GM18868 (cell line): ENCODE measurements around the gene FGB.

Experiments used
- ATAC-seq: cut with Tn5 transposase; IDR thresholded peaks from one replicate; pipeline ENCODE4 v1.9.1; 2021; ENCODE audit warnings: mild to moderate bottlenecking, moderate library complexity; ENCODE audit not compliant: unreplicated experiment

Gene FGB

DNA sequence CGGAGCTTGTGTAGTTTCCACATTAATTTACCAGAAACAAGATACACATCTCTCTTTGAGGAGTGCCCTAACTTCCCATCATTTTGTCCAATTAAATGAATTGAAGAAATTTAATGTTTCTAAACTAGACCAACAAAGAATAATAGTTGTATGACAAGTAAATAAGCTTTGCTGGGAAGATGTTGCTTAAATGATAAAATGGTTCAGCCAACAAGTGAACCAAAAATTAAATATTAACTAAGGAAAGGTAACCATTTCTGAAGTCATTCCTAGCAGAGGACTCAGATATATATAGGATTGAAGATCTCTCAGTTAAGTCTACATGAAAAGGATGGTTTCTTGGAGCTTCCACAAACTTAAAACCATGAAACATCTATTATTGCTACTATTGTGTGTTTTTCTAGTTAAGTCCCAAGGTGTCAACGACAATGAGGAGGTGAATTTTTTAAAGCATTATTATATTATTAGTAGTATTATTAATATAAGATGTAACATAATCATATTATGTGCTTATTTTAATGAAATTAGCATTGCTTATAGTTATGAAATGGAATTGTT, at the start of gene FGB:
Gene FGB (plus strand): TSS at position 315 of the 558 bp plus-strand sequence. CDS start 8 bp downstream, at position 323.
- no peak for ATAC-seq

DNA sequence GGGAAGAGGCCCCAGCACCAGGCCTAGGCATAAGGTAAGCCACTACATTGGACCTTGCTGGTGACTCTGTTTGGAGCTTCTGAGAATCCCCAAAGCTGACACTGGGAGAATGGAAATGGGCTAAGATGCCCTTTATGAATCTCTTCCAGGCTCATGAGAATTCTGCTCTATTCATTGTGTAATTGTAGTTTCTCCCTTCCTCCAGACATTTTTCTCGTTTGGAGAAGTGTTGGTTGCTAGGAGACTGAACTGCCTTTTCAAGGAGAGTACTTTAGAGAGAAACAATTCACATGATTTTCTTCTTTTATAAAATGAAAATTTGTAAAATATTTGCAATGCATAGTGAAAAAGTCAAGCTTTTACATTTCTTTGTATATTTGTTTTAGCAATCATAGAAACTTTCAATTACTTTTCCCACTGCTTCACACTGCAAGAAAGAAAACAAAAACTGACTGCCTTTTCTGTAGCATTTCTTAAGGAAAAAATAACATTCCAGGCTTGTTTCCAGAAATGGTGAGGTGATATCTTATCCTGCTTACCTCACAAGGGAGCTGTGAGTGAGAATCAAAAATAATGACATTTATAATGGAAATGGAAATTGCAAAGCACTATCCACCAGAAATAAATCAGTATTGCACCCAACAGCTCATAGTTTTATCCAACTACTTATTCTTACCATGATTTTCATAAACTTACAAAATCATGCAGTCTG, 46.3 kb upstream of the FGB start:
- no peak for ATAC-seq

DNA sequence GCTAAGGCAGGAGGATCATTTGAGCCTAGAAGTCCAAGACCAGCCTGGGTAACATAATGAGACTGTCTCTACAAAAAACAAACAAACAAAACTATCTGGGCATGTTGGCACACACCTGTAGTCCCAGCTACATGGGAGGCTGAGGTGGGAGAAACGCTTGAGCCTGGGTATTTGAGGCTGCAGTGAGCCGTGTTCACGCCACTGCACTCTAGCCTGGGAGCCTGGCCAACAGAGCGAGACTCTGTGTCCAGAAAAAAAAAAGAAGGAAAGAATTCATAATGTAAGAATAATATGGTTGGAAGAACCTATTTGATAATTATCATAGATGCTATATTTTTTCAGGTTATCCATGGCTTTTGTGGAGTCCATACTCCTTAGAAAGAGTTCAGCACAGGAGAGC, 45.2 kb upstream of the FGB start:
- no peak for ATAC-seq

DNA sequence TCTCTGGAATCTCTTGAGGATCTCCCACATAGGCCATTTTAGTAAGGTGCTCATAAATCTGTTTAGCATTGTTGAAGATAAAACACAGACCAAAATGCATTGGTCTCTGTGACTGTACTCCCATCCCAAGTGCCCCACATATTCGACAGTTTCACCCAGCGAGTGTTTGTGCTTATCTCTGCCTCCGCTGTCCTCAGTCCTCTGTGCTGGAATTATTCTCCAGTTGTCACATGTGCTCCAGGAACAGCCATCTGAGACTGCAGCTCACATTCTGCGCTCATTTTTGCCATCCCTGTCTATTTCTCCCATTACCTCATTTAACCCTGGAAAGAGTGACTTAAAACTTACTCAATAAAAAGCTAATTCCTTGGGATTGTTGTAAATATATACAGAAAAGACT, 43.6 kb upstream of the FGB start:
- no peak for ATAC-seq

DNA sequence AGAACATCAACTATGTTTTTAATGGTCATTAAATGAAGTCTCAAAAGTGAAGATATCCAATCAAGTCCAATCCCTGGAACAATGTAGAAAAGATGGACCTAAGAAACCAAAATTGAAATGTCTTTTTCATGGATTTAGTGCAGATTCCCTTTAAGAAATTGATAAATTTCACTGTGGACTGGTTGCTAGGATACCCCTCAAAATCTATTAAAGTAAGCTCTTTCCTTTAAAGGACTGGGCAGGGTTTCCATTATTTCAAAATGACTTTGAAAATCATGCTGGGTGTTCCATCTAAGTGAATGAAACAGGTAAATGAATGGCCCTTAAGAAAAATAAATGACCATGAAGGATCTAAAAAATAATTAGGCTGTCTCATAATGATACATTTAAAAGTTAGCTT, 41.2 kb upstream of the FGB start:
- ATAC-seq = no peak

DNA sequence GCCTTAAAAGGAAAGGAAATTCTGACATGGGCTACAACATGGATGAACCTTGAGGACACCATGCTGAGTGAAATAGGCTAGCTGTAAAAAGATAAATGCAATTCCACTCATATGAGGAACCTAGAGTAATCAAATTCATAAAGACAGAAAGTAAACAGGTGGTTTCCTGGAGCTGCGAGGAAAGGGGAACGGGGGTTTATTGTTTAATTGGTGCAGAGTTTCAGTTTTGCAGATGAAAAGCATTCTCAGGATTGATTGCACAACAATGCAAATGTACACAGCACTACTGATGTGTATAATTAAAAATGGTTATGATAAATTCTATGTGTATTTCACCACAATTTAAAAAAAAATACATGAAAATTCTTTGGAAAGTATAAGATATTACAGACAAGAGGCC, 36.7 kb upstream of the FGB start:
- ATAC-seq = peak; percentile 70

DNA sequence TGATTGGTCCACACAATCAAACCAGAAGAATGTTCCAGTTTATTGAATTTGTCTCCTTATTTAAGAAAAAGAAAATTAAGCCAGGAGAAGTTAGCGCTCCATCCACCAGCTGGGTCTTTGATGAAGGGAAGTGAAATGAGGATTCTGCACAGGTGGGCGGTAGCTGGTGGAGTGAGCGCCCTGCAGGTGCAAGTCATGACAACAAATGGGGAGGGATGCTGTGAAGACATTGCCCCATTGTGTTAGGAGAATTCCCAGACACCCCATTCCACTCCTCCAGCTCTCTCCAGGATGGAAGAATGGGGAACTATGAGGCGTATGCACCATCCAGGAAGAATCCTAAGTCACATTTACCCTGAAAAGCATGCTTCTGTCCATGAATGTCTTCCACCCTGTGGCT, 35.5 kb upstream of the FGB start:
- ATAC-seq = no peak

DNA sequence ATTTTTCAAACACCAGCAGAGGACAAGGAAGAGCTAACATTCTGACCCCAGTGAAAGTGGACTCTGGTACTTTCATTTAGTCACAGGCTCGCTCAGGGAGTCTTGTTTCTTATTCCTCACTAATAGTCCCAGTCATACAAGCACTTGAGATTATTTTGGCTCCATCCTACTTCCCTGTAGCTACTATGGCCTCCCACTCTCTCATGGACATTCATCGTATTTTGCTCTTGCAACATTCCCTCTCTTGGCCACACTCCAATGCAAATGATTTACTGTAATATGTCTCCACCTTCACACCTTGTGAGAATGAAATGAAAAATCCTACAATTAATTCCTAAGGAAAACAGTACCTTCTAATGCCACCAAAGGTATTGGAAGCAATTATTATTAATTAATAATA, 33.9 kb upstream of the FGB start:
- ATAC-seq = no peak

DNA sequence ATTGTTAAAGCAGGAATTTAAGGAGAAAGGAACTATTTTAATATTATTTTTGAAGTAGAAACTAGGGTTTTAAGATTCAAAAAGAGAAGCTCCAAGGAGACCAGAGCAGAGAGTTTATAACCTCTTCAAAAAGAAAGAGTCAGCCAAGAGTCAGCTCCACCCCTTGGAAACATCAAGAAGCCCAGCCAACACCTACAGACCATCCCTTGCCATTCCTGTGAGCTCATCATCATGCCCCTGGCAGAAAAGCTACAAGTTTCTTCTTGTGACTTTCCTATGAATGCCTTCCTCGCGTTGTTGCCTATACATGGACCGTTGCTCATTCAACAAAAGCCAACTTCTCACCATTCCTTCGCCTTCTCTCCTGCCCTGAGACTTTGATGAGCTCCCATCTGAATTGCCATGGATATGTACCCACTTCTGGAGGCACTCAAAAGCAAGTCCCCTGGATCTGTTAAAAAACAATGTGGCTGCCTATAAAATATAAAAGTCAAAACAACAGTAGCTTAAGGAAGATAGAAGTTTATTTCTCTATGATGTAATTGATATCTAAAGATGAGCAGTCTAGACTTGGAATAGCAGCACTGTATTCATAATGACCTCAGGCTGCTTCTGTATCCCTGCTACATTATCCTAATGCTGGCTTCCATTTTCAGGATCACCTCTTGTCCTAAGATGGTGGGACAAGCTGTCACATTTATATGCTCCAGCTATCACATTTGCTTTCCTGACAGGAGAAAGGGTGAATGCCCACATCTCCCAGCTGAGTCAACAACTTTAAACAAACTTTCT, 32.9 kb upstream of the FGB start:
- ATAC-seq = no peak

DNA sequence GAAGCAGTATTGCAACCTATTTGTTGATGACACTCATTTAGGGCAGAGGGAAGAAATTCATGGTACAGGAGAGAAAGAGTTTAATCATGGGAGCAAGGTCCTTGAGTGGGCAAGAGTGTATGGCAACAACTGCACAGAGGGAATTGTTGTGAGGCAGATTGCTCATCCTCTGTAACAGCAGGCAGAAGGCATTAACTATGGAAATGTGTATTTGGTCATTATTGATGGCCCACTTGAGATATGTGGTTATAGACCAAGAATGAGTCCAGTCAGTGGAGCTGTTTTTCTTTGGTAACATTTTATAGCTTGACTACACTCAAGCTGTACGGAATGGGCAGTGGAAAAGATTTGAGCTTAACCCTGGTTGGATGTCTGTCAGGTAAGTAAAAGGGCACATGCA, 28.5 kb upstream of the FGB start:
- ATAC-seq = no peak

DNA sequence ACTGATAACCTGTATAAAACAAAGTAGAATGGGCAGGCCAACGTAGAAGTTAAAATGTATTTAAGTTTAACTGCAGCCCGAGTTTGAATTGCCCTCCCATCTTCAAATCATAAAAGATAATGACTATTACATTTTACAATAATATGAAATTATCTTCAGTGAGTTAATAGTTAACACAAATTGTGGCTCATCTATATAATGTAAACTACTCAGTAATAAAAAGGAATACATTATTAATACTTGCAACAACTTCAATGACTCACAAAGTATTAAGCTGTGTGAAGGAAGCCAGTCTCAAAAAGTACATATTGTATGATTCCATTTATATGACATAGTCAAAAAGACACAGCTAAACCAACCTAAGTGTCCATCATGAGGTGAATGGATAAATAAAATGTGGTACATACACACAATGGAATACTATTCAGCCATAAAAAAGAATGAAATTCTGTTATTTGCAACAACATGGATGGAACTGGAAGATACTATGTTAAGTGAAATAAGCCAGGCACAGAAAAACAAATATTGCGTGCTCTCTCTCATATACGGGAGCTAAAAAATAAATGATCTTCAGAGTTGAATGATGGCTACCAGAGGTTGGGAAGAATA, 20.4 kb upstream of the FGB start:
- ATAC-seq = no peak

DNA sequence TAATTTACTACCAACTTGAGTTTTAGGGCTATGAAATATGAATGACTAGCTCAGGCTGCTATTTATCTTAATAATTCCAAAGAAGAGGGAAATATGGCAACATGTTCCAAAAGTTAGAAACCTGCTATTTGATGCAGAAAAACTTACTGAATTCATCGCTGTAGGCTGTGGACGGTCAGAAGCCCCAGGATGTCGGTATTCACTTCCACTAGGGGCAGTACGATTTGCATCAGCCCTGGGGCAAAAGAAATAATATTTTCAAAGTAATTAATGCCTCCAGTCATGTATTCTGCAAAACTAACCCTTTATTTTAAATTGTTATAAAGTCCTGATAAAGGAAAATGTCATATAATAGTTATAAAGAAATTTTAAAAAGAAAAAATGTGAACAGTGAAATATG, 17.1 kb upstream of the FGB start:
- ATAC-seq = no peak

DNA sequence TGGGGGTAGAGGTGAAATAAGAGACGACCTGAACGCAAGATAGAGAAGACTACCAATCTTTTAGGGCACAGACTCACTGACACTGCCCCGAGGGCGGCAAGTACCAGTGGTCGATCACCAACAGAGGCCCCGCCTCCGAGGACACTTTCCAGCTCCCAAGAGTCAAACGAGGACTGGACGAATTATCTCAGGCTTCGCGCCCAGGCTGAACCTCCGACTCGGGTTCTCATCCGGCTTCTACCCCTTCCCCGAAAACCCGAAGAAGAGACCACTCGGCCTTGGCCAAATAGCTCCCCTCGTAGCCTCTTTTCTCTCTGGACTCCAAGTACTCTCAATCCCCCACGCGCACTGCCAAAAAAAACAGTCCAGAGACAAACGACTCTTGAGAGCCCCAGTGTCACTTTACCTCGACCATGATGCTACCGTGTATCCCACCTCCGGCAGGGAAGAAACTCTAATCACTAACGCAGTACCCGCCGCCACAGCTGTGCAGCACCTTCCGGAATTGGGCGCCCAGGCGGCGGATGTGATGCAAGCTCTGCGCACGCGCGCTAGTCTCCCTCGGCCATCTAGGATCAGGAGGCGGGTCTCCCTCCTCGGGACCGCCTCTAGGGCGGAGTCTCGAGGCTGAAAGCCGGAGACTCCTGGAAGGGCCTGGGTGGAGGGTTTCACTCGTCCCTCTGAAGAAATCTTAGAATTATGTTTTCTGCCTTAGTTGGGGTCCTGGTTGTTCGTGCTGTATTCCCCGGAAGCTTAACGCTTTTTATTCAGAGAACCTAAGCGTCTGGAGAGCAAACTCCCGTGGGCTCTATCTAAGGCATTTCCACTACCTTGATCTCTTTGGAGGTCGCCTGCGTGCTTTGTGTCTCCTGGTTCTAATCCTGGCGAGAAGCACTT, 12.7 kb upstream of the FGB start, which contains the start of gene PLRG1:
Gene PLRG1 (minus strand): TSS at position 507 of the 897 bp plus-strand sequence. CDS start 92 bp downstream, at position 415.
- peak; percentile 97 for ATAC-seq

DNA sequence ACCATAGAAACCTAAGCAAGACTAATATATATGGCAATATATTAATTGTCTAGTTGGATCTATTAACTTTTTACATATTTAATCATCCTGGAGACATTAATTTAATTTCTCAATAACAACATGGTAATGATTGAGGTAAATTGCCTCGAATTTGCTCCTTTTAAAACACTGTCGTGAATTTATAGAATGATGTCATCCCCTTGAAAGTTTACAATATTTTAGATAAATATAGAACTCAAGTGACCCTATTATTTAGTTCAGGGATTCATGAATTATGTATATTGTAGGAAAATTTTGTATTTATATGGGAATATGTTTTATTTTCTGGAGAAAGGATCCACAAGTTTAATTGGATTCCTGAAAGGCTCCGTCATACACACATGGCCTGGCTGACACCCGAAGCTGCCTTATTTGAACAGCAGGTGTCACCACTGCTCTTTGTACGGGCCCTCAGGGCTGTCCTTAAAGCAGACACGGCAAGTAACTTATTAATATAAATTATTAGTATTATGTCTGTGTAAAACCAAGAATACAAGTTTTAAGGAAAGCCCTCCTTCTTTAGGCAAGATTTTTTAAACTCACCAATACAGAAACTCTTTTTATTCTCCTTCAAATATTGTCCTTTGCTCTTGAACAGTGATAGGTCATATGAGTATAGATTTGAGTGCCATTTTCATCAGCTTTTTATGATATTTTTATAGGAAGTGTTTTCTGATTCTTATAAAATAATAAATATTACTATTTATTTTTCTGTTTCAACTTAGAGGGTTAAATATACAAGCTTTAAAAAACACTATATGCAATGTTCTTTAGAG, 10.7 kb upstream of the FGB start:
- peak; percentile 50 for ATAC-seq

DNA sequence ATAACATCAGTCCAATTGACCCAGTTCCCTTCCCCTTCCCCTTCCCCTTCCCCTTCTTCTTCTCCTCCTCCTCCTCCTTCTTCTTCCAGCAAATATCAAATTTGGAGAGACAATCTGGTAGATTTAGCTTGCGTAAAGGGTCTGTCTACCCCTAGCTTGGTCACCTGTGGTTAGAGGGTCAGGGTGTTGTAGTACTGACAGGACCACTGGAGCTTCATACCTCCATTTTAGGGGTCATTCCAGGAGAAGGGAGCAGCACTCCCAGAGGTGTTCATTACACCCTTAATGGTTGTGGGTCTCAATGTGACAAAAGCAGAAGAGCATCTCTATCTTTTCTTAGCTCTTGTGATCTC, 3.7 kb upstream of the FGB start:
- peak; percentile 18 for ATAC-seq

DNA sequence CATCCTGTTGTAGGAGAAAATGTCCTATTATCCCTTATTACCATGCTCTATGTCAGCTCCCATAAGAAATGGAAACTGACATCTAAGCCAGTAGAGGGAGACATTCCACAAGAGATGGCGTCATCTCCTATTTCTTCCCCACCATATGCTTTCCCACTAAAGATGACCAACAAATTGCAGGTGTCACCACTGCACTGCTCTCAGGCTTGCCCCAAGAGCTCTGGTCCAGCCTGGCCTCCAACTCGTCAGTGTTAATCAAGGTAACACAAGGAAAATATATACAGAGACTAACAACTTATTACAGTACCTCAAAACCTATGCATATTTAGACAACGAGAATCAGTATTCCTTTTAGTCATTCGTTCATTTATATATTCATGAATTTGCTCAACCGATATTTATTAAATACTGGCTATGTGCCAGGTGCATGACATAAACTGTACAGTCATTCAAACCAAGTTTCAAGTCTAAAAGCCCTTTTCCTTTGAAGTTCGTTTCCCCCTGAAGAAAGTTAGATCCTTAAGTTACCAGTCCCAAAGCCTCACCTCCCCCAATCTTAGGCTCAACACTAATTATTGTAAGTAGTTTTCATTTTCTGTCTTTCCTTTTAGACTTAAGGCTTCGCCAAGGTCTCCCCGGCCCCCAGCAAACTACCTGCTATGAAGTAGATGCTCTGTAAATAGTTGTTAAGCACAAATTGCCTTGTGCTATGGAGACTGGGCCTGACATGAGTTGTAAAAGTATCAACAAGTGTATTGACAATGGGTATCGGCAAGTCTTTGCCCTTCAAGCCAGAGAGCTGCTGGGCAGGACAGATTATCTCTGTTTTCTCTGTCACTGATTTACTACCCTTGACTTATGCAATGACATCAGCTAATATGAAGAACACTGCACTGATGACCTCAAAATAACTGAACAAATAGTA, 3.1 kb upstream of the FGB start:
- peak; percentile 84 for ATAC-seq

DNA sequence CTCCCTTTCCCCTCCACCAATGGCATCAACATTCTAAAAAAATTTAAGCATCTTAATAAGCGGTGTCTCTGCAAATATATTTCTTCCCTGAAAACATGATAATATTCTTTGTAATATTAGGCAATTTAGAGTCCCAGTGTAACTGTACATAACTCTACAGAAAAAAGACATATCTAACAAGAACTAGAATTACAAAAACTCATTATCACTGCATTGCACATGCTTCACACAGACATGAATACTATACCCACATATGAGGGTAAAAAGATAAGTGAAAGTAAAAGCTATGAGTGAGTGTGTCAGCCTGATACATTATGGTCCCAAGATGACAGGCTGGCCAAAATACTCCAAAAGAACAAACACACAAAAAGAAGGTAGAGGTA, 2.4 kb upstream of the FGB start:
- ATAC-seq = no peak

DNA sequence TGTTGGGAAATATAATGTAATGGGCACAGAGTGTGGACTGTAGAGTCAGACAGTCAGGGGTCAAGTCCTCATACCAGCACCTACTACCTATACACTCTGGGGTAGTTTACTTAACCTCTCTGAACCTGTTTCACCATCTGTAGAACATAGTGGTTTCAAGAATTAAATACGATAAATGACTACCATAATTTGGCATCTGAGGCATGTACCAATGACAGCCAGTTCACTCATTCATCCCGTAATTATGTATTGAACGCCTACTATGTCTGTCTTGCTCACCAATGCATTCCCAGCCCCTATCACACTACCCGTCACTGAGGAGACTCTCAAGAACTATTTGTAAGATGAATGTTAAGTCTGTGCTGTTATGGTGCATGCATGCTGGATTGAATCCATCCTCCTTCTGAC, 2.0 kb upstream of the FGB start:
- no peak for ATAC-seq

DNA sequence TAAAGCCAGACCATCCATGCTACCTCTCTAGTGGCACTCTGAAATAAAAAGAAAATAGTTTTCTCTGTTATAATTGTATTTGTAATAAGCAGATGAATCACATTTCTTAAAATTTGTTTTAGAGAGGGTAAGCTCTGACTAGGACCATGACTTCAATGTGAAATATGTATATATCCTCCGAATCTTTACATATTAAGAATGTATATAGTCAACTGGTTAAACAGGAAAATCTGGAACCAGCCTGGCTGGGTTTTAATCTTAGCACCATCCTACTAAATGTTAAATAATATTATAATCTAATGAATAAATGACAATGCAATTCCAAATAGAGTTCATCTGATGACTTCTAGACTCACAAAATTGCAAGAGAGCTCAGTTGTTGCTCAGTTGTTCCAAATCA, 1.5 kb downstream of the FGB start:
- ATAC-seq = no peak
